GM12878 (cell line): ENCODE results near the gene LPCAT3. TPM values are rescaled to one million over a fixed set of nuclear protein-coding genes. Genes with fewer than 3 reads are reported as not detected.

Experiments
- ATAC-seq: fragments of 200-7000 bp; cut with Tn5 transposase; 3 replicates; pipeline ENCODE4 v1.9.1; 2020; ENCODE audit warnings: mild to moderate bottlenecking, moderate library complexity
- BruUV-seq: library from RNA; stranded (reverse); fragments of 400-500 nt; replicated peaks from 2 replicates; lab custom pipeline; 2021; lab: Mats Ljungman, UMichigan
- CTCF ChIA-PET: fragments of 300-600 bp; sonication (Branson Sonifier 250); formaldehyde crosslinking; extraction: SDS; loops from one replicate; lab custom pipeline; 2021; ENCODE audit warnings: inconsistent platforms; lab: Yijun Ruan, JAX
- POLR2A ChIA-PET: fragments of 350-600 bp; formaldehyde crosslinking; extraction: SDS; loops from one replicate; lab custom pipeline; 2021; ENCODE audit warnings: inconsistent platforms; lab: Charles Lee
- RAD21 ChIA-PET: fragments of 300-600 bp; sonication (Branson Sonifier 250); formaldehyde crosslinking; loops from one replicate; lab custom pipeline; 2023; ENCODE audit warnings: antibody characterized with exemption; ENCODE audit not compliant: unreplicated experiment; lab: Charles Lee
- SMC1A ChIA-PET: fragments of 300-600 bp; sonication (Branson Sonifier 250); formaldehyde crosslinking; loops from one replicate; lab custom pipeline; 2023; ENCODE audit not compliant: unreplicated experiment, uncharacterized antibody; lab: Charles Lee
- DNase-seq: peaks from one replicate; pipeline ENCODE4 v3.0.0-alpha.2; 2011; ENCODE audit warnings: low read depth, low spot score
- FAIRE-seq: peaks from 3 replicates; lab custom pipeline; 2011; peaks lifted over from hg19 to GRCh38; lab: Jason Lieb, UNC
- H2AFZ ChIP-seq: 2 replicates; pipeline ENCODE4 v1.6.0; 2011; ENCODE audit warnings: low read depth, low read length, control low read depth; ENCODE audit not compliant: control insufficient read depth
- H3K27ac ChIP-seq: 2 replicates; pipeline ENCODE4 v1.5.1; 2011; ENCODE audit warnings: control low read depth; ENCODE audit not compliant: control insufficient read depth, insufficient read depth
- H3K27me3 ChIP-seq, 2 experiments: replicated peaks in 1 of 2; 2 replicates each; pipeline versions ENCODE4 v1.6.0 to v1.6.1; 2011; ENCODE audit warnings: low read length in 1 of 2; ENCODE audit not compliant: control insufficient read depth in 2 of 2, insufficient read depth in 2 of 2
- H3K36me3 ChIP-seq, 2 experiments: 2 replicates each; pipeline ENCODE4 v1.5.1; 2011; ENCODE audit warnings: low read length in 1 of 2; ENCODE audit not compliant: control insufficient read depth in 2 of 2, insufficient read depth in 2 of 2
- H3K4me1 ChIP-seq: 2 replicates; pipeline ENCODE4 v1.6.1; 2011; ENCODE audit warnings: mild to moderate bottlenecking, low read length, moderate library complexity, mixed read lengths; ENCODE audit not compliant: control insufficient read depth, insufficient read depth
- H3K4me2 ChIP-seq: 2 replicates; pipeline ENCODE4 v1.6.0; 2011; ENCODE audit warnings: control low read depth; ENCODE audit not compliant: control insufficient read depth, insufficient read depth
- H3K4me3 ChIP-seq: fragments of 200-600 bp; sonication (generic); 2 replicates; pipeline ENCODE4 v1.5.1; 2016
- H3K79me2 ChIP-seq: 2 replicates; pipeline ENCODE4 v1.6.0; 2011; ENCODE audit warnings: low read length; ENCODE audit not compliant: control insufficient read depth, insufficient read depth
- H3K9ac ChIP-seq: 2 replicates; pipeline ENCODE4 v1.8.0; 2011; ENCODE audit warnings: low read length, control low read depth, mixed read lengths; ENCODE audit not compliant: control insufficient read depth, insufficient read depth
- H3K9me3 ChIP-seq: replicated peaks from 3 replicates; pipeline ENCODE4 v1.5.1; 2011; ENCODE audit warnings: mild to moderate bottlenecking, low read length; ENCODE audit not compliant: control insufficient read depth, insufficient read depth
- H4K20me1 ChIP-seq: 2 replicates; pipeline ENCODE4 v1.6.0; 2011; ENCODE audit not compliant: control insufficient read depth, insufficient read depth
- ATF7 ChIP-seq: fragments of 450-650 bp; IDR thresholded peaks from 2 replicates; pipeline ENCODE4 v1.6.1; 2016; ENCODE audit warnings: low read depth, mild to moderate bottlenecking
- CREM ChIP-seq: IDR thresholded peaks from 2 replicates; pipeline ENCODE4 v1.6.1; 2014; ENCODE audit warnings: antibody characterized with exemption, low read depth
- FOS ChIP-seq: IDR thresholded peaks from 3 replicates; pipeline ENCODE4 v1.6.1; 2011; ENCODE audit warnings: borderline replicate concordance; ENCODE audit not compliant: insufficient read length; ENCODE audit errors: extremely low read depth
- MTA3 ChIP-seq: IDR thresholded peaks from 2 replicates; pipeline ENCODE4 v1.6.1; 2012; ENCODE audit warnings: low read length, inconsistent platforms, borderline replicate concordance
- MYC ChIP-seq: IDR thresholded peaks from 2 replicates; pipeline ENCODE4 v1.6.1; 2011; ENCODE audit warnings: mild to moderate bottlenecking, low read length, moderate library complexity, inconsistent platforms; ENCODE audit not compliant: insufficient read depth, insufficient replicate concordance, insufficient read length, severe bottlenecking
- NFYB ChIP-seq: IDR thresholded peaks from 2 replicates; pipeline ENCODE4 v1.6.1; 2011; ENCODE audit warnings: low read depth, mild to moderate bottlenecking, low read length, improper control_type of control experiment, moderate library complexity; ENCODE audit not compliant: insufficient read depth
- PML ChIP-seq: IDR thresholded peaks from 2 replicates; pipeline ENCODE4 v1.6.1; 2012; ENCODE audit warnings: low read length, inconsistent platforms
- POU2F2 ChIP-seq: IDR thresholded peaks from 3 replicates; pipeline ENCODE4 v1.6.1; 2011; ENCODE audit warnings: low read depth, mild to moderate bottlenecking, low read length, borderline replicate concordance
- SMARCA5 ChIP-seq: fragments of 450-650 bp; IDR thresholded peaks from 2 replicates; pipeline ENCODE4 v1.6.1; 2017; ENCODE audit warnings: mild to moderate bottlenecking
- SP1 ChIP-seq: IDR thresholded peaks from one replicate; pipeline ENCODE4 v1.6.1; 2011; ENCODE audit warnings: low read depth, low read length
- SREBF1 ChIP-seq: IDR thresholded peaks from 2 replicates; pipeline ENCODE4 v1.6.1; 2012; ENCODE audit warnings: mild to moderate bottlenecking, low read length
- ZSCAN29 ChIP-seq: fragments of 450-650 bp; IDR thresholded peaks from 2 replicates; pipeline ENCODE4 v1.6.1; 2017; ENCODE audit warnings: mild to moderate bottlenecking, moderate library complexity
- WGBS: methylation state at CpG from one replicate; pipeline ENCODE4 v1.1.6; 2016; ENCODE audit warnings: low lambda C conversion rate; ENCODE audit not compliant: insufficient replicate concordance, insufficient coverage; ENCODE audit errors: missing lambda C conversion rate; 5-methylcytosine and 5-hydroxymethylcytosine counted together
- in situ Hi-C: fragments of 300-500 bp; cut with MboI; formaldehyde crosslinking; loops from 9 replicates; pipeline ENCODE4 v1.14.3; 2018; ENCODE audit warnings: mixed read lengths
- intact Hi-C: fragments of 100-400 bp; cut with micrococcal nuclease; formaldehyde crosslinking; loops from one replicate; pipeline ENCODE4 v1.14.2; 2022; ENCODE audit not compliant: unreplicated experiment
- polyA plus RNA-seq, 11 experiments: library from polyadenylated mRNA; depleted of rRNA in 4 of 11; unstranded in 6 of 11; stranded (reverse) in 5 of 11; fragments of >200 nt; fragmentation: Nextera tagmentation in 4 of 11; fragmentation: Illumina TruSeq in 1 of 11; extraction: Ambion mirVana in 4 of 11; extraction: Trizol in 1 of 11; gene quantifications; 1 replicate in 1 of 11; 2 replicates in 10 of 11; pipeline versions ENCODE4 v1.2.1 to v1.2.3, GENCODE V29; 2011 to 2016; ENCODE audit warnings: inconsistent platforms in 2 of 11, missing spikeins in 2 of 11, low read depth in 1 of 11
- total RNA-seq, 4 experiments: library from RNA; depleted of rRNA in 3 of 4; stranded (reverse); fragments of >200 nt in 3 of 4; fragmentation: Illumina TruSeq in 1 of 4; extraction: Trizol in 1 of 4; gene quantifications; 2 replicates each; pipeline versions ENCODE4 v1.2.1 to v1.2.3, GENCODE V29; 2013 to 2021
- TF ChIP-seq, protein P1 (sequence below): fragments of 450-650 bp; formaldehyde crosslinking; IDR thresholded peaks from 2 replicates; pipeline ENCODE4 v1.5.0; 2022; ENCODE audit warnings: mild to moderate bottlenecking, missing genetic modification characterization
- TF ChIP-seq, protein P2 (sequence below): fragments of 450-650 bp; IDR thresholded peaks from 2 replicates; pipeline ENCODE4 v1.6.1; 2018; ENCODE audit warnings: borderline replicate concordance, mild to moderate bottlenecking; ENCODE audit not compliant: partially characterized antibody
- TF ChIP-seq, protein P3 (sequence below): fragments of 150-350 bp; IDR thresholded peaks from 2 replicates; pipeline ENCODE4 v1.6.1; 2014; ENCODE audit warnings: mild to moderate bottlenecking, low read depth, low read length

The LPCAT3 gene
- total and polyA plus RNA-seq, 10 of the 15 experiments (the other 5 are each of a cell fraction or from before 2014, with no cell fraction given): 2.6 to 48.3 (median 23.0) TPM

- POLR2A ChIA-PET: interaction anchor here (0.6 to 17.8 kb wide), 7 partner anchors 8 to 161 kb away, joined by 3 to 524 read pairs (median 3); partner anchors contain the start of genes C12orf57, RNU7-1 and TPI1
- FAIRE-seq (peak; percentile 7), DNase-seq (no peak), ATAC-seq (peak; percentile 0; the same call in 2 of the 3 replicates)
- CTCF ChIA-PET: interaction anchor here (1.2 to 11.6 kb wide), 7 partner anchors 8 to 28 kb away, joined by 4 to 645 read pairs (median 4); partner anchors contain the start of genes C12orf57 and RNU7-1
- Histone ChIP-seq H3K27me3 (no peaks in the 10 kb centered on the region), H3K9ac (peak overlapping the region; percentile 99), H2AFZ (no peak overlapping the region), H3K79me2 (peaks cover 88% of the 10 kb centered on the region), H3K4me3 (peak overlapping the region; percentile 95), H3K4me1 (peaks cover 73% of the 10 kb centered on the region), H3K27ac (peak overlapping the region; percentile 99), H3K4me2 (peak overlapping the region; percentile 99), H3K36me3 (peaks cover 6 to 29% of the 10 kb centered on the region in 2 experiments), H3K9me3 (no peaks in the 10 kb centered on the region), H4K20me1 (no peaks in the 10 kb centered on the region)
- SMC1A ChIA-PET: interaction anchor here (1.6 to 11.6 kb wide), 2 partner anchors 8 kb away, joined by 6 to 395 read pairs; partner anchors contain the start of genes C12orf57 and RNU7-1
- intact Hi-C loops: no loop called here
- in situ Hi-C loops: loop anchor here (25.0 kb wide), 1 partner anchor 1685 kb away; no protein-coding TSS in a partner anchor
- WGBS: 2% methylated on average over 22 of the region's 22 CpGs
- RAD21 ChIA-PET: interaction anchor here (0.5 to 3.4 kb wide), 6 partner anchors 8 to 503 kb away, joined by 3 to 16 read pairs (median 7); partner anchors contain the start of genes C12orf57 and RNU7-1
- TSS peak; percentile 49 for BruUV-seq
- TF ChIP-seq, protein P1, sequence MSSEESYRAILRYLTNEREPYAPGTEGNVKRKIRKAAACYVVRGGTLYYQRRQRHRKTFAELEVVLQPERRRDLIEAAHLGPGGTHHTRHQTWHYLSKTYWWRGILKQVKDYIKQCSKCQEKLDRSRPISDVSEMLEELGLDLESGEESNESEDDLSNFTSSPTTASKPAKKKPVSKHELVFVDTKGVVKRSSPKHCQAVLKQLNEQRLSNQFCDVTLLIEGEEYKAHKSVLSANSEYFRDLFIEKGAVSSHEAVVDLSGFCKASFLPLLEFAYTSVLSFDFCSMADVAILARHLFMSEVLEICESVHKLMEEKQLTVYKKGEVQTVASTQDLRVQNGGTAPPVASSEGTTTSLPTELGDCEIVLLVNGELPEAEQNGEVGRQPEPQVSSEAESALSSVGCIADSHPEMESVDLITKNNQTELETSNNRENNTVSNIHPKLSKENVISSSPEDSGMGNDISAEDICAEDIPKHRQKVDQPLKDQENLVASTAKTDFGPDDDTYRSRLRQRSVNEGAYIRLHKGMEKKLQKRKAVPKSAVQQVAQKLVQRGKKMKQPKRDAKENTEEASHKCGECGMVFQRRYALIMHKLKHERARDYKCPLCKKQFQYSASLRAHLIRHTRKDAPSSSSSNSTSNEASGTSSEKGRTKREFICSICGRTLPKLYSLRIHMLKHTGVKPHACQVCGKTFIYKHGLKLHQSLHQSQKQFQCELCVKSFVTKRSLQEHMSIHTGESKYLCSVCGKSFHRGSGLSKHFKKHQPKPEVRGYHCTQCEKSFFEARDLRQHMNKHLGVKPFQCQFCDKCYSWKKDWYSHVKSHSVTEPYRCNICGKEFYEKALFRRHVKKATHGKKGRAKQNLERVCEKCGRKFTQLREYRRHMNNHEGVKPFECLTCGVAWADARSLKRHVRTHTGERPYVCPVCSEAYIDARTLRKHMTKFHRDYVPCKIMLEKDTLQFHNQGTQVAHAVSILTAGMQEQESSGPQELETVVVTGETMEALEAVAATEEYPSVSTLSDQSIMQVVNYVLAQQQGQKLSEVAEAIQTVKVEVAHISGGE: no peak
- TF ChIP-seq ATF7: no peak
- TF ChIP-seq, protein P2, sequence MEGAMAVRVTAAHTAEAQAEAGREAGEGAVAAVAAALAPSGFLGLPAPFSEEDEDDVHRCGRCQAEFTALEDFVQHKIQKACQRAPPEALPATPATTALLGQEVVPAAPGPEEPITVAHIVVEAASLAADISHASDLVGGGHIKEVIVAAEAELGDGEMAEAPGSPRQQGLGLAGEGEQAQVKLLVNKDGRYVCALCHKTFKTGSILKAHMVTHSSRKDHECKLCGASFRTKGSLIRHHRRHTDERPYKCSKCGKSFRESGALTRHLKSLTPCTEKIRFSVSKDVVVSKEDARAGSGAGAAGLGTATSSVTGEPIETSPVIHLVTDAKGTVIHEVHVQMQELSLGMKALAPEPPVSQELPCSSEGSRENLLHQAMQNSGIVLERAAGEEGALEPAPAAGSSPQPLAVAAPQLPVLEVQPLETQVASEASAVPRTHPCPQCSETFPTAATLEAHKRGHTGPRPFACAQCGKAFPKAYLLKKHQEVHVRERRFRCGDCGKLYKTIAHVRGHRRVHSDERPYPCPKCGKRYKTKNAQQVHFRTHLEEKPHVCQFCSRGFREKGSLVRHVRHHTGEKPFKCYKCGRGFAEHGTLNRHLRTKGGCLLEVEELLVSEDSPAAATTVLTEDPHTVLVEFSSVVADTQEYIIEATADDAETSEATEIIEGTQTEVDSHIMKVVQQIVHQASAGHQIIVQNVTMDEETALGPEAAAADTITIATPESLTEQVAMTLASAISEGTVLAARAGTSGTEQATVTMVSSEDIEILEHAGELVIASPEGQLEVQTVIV: no peak
- no peak for TF ChIP-seq NFYB
- no peak for TF ChIP-seq ZSCAN29
- peak; percentile 8; the same call in 1 of the 3 replicates for TF ChIP-seq POU2F2
- no peak for TF ChIP-seq SP1
- peak; percentile 40 for TF ChIP-seq MYC
- no peak for TF ChIP-seq CREM
- no peak for TF ChIP-seq FOS
- TF ChIP-seq MTA3: no peak
- TF ChIP-seq SREBF1: no peak
- TF ChIP-seq, protein P3, sequence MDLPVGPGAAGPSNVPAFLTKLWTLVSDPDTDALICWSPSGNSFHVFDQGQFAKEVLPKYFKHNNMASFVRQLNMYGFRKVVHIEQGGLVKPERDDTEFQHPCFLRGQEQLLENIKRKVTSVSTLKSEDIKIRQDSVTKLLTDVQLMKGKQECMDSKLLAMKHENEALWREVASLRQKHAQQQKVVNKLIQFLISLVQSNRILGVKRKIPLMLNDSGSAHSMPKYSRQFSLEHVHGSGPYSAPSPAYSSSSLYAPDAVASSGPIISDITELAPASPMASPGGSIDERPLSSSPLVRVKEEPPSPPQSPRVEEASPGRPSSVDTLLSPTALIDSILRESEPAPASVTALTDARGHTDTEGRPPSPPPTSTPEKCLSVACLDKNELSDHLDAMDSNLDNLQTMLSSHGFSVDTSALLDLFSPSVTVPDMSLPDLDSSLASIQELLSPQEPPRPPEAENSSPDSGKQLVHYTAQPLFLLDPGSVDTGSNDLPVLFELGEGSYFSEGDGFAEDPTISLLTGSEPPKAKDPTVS: no peak
- TF ChIP-seq SMARCA5: no peak
- no peak for TF ChIP-seq PML
Observed at GRCh38 chr12:6952121-6952862, 66.0 kb downstream of the LPCAT3 start.
